Kidney (tissue), 14 donors: ENCODE measurements around the gene PRKCZ. TPM values are rescaled to one million over a fixed set of nuclear protein-coding genes. Genes with fewer than 3 reads are reported as not detected.

Experiments used
- DNase-seq, 5 donors: peaks; one replicate each; pipeline ENCODE4 v3.0.0-alpha.2; 2013 to 2020
- FAIRE-seq: peaks from 2 replicates; lab custom pipeline; 2012; peaks lifted over from hg19 to GRCh38; lab: Jason Lieb, UNC
- H3K27ac ChIP-seq, 2 donors: one replicate each; pipeline ENCODE4 v1.7.0; 2013; ENCODE audit warnings: low read depth in 2 of 2, low read length in 2 of 2, inconsistent platforms in 1 of 2
- H3K27me3 ChIP-seq: one replicate; pipeline ENCODE4 v1.7.1; 2013; ENCODE audit warnings: low read length, inconsistent platforms; ENCODE audit not compliant: control insufficient read depth, insufficient read depth
- H3K36me3 ChIP-seq, 3 donors: one replicate each; pipeline versions ENCODE4 v1.7.0 to v1.7.1; 2013; ENCODE audit warnings: low read length in 3 of 3, control low read depth in 1 of 3, inconsistent platforms in 1 of 3; ENCODE audit not compliant: insufficient read depth in 3 of 3, control insufficient read depth in 2 of 3
- H3K4me1 ChIP-seq, 3 donors: one replicate each; pipeline versions ENCODE4 v1.7.0 to v1.7.1; 2013; ENCODE audit warnings: low read length in 3 of 3, inconsistent platforms in 1 of 3, low read depth in 1 of 3; ENCODE audit not compliant: control insufficient read depth in 2 of 3, insufficient read depth in 2 of 3
- H3K4me3 ChIP-seq, 3 donors: one replicate each; pipeline versions ENCODE4 v1.7.0 to v1.8.1; 2013; ENCODE audit warnings: low read length in 3 of 3, control low read depth in 1 of 3, inconsistent platforms in 1 of 3
- H3K9ac ChIP-seq, 3 donors: one replicate each; pipeline versions ENCODE4 v1.7.0 to v1.7.1; 2013; ENCODE audit warnings: low read length in 3 of 3, control low read depth in 1 of 3, inconsistent platforms in 1 of 3
- H3K9me3 ChIP-seq, 3 donors: one replicate each; pipeline versions ENCODE4 v1.7.0 to v1.7.1; 2013; ENCODE audit warnings: low read length in 3 of 3, control low read depth in 1 of 3, inconsistent platforms in 1 of 3; ENCODE audit not compliant: control insufficient read depth in 2 of 3, insufficient read depth in 1 of 3
- intact Hi-C: fragments of 100-400 bp; cut with DNase I; formaldehyde crosslinking; loops from one replicate; pipeline ENCODE4 v1.11.1; 2022
- polyA plus RNA-seq: library from polyadenylated mRNA; stranded (reverse); fragments of 350-450 nt; fragmentation: Illumina TruSeq; extraction: RNeasy Lipid Tissue Mini Kit (QIAGEN cat#74804); gene quantifications from one replicate; pipeline ENCODE4 v1.2.3, GENCODE V29; 2014; ENCODE audit warnings: low read depth, low replicate concordance; ENCODE audit not compliant: insufficient read depth
- total RNA-seq: library from RNA; stranded (reverse); fragmentation: NEBNext Ultra II Directional; extraction: Animal tissue kit (Norgen Biotek cat#: 25700); gene quantifications from one replicate; pipeline ENCODE4 v1.2.1, GENCODE V29; 2021
- TF ChIP-seq, protein P1 (sequence below): IDR thresholded peaks from 3 replicates; pipeline ENCODE4 v1.5.1; 2012; ENCODE audit warnings: mild to moderate bottlenecking, moderate library complexity, borderline replicate concordance; ENCODE audit not compliant: insufficient read depth; ENCODE audit errors: extremely low read depth
- donor health status: control.
- donor health status: control.
- donor health status: control.
- donor health status: control.
- donor health status: control.
- donor health status: DM: yes; HTN: yes; CAD: no.
- donor health status: Normal renal cell carcinoma (clear cell type).

PRKCZ gene
- total and polyA plus RNA-seq, 2 donors from 2014 or later: 24.7 to 42.4 TPM

DNA sequence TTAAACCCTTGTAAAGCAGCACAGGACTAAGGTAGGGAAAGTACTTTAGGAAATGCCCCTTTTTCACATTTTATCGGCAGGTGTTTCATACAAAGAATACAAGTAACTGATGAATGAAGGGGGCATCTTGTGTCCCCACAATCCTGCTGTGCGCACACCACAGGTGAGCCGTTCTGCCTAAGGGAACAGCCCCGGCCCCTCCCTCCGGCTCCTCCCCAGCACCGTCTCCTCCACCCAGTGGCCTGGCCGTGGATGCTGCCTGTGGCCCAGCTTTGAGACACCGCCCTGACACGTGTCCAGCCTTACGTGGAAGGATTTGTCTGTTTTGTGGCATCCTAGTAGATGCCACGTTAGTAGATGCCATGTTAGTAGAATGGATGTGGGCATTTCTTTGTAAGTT lies 131.5 kb downstream of the PRKCZ start:
- no peaks in the 10 kb centered on the region for H3K27me3 ChIP-seq
- no peak for DNase-seq
- no peak overlapping the region for H3K27ac ChIP-seq
- H3K4me1 ChIP-seq: no peaks in the 10 kb centered on the region
- intact Hi-C loops: no loop called here
- peaks cover 0 to 14% (median 2%) of the 10 kb centered on the region in 3 donors for H3K36me3 ChIP-seq
- no peaks in the 10 kb centered on the region for H3K9me3 ChIP-seq
- TF ChIP-seq, protein P1, sequence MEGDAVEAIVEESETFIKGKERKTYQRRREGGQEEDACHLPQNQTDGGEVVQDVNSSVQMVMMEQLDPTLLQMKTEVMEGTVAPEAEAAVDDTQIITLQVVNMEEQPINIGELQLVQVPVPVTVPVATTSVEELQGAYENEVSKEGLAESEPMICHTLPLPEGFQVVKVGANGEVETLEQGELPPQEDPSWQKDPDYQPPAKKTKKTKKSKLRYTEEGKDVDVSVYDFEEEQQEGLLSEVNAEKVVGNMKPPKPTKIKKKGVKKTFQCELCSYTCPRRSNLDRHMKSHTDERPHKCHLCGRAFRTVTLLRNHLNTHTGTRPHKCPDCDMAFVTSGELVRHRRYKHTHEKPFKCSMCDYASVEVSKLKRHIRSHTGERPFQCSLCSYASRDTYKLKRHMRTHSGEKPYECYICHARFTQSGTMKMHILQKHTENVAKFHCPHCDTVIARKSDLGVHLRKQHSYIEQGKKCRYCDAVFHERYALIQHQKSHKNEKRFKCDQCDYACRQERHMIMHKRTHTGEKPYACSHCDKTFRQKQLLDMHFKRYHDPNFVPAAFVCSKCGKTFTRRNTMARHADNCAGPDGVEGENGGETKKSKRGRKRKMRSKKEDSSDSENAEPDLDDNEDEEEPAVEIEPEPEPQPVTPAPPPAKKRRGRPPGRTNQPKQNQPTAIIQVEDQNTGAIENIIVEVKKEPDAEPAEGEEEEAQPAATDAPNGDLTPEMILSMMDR: no peak
- no peak overlapping the region for H3K4me3 ChIP-seq
- FAIRE-seq: no peak
- no peak overlapping the region for H3K9ac ChIP-seq

DNA sequence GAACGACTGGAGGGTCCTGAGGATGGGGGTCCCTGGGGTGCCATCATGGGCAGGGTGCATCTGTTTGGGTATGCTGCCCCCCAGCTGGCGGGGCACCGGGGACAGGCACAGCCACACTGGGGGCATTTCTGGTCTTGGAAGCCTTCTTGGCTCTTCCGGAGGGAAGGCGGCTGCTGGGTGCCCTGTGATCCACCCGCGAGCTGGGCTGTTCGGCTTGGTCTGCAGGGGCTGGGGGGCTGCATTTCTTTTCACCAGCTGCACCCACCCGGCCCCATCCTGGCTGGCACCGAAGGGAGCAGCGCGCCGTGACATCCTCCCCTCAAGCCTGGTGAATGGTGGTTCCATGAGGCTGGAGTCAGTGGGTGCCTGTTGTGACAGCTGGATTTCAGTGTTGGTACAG lies 132.2 kb downstream of the PRKCZ start:
- Histone ChIP-seq H3K27me3 (no peaks in the 10 kb centered on the region), H3K9me3 (no peaks in the 10 kb centered on the region), H3K9ac (no peak overlapping the region), H3K4me3 (no peak overlapping the region), H3K4me1 (no peaks in the 10 kb centered on the region), H3K36me3 (peaks cover 0 to 14% (median 2%) of the 10 kb centered on the region in 3 donors), H3K27ac (no peak overlapping the region)
- DNase-seq (no peak), FAIRE-seq (no peak)
- TF ChIP-seq, protein P1: no peak
- intact Hi-C loops: no loop called here

DNA sequence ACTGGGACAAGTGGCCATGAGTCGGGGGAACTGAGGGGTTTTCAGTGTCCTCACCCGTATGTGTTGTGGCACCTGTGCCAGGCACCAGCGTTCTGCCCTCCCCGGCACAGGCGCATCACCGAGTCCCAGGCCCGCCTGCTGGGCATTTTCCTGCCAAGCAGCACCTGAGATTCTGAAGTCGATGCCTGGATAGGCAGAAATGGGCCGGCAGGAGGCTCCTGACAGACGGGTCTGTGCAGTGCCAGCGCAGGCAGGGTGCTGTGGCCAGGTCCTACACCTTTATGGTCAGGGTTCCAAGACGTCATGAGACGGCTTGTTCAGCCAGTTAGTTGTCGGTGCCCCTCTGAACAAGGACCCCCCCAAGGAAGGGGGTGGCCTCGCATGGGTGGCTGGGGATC lies 133.7 kb downstream of the PRKCZ start:
- peaks cover 0 to 14% (median 2%) of the 10 kb centered on the region in 3 donors for H3K36me3 ChIP-seq
- peaks cover 0 to under 1% (median 0%) of the 10 kb centered on the region in 3 donors for H3K4me1 ChIP-seq
- no peak overlapping the region for H3K4me3 ChIP-seq
- FAIRE-seq (no peak), DNase-seq (peak in 1 of 5 donors; percentile 69)
- H3K27me3 ChIP-seq: no peaks in the 10 kb centered on the region
- H3K9me3 ChIP-seq: no peaks in the 10 kb centered on the region
- TF ChIP-seq, protein P1: no peak
- no peak overlapping the region for H3K27ac ChIP-seq
- intact Hi-C loops: no loop called here
- H3K9ac ChIP-seq: no peak overlapping the region

DNA sequence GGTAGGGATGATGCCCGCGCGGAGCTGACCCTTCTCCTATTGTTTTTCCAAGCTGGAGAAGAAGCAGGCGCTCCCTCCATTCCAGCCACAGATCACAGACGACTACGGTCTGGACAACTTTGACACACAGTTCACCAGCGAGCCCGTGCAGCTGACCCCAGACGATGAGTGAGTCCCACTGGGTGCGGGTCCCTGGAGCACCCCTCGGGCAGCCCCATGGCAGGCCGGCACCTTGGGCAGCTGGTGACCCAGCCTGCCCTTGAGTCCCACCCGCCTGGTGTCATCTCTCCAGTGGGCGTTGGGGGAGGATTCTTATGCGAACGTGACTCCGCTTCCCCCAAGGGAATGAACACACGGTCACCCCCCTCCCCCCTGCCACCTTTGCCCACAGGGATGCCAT lies 134.3 kb downstream of the PRKCZ start:
- DNase-seq (no peak), FAIRE-seq (no peak)
- intact Hi-C loops: no loop called here
- TF ChIP-seq, protein P1: no peak
- Histone ChIP-seq H3K27me3 (no peaks in the 10 kb centered on the region), H3K27ac (no peak overlapping the region), H3K36me3 (peaks cover 0 to 14% (median 2%) of the 10 kb centered on the region in 3 donors), H3K9ac (no peak overlapping the region), H3K4me1 (peaks cover 0 to 3% (median 0%) of the 10 kb centered on the region in 3 donors), H3K4me3 (no peak overlapping the region), H3K9me3 (no peaks in the 10 kb centered on the region)
